Mesendoderm (in vitro differentiated cells): ENCODE data around the gene CMC1.
A peak's percentile ranks its signal among the peaks of the same experiment; 100 is the strongest.

Experiments used
- DNase-seq: peaks from one replicate; pipeline ENCODE4 v3.0.0; 2013
- H2AK5ac ChIP-seq: 2 replicates; pipeline ENCODE4 v1.6.1; 2013; ENCODE audit warnings: low read length, inconsistent platforms
- H2BK120ac ChIP-seq: 2 replicates; pipeline ENCODE4 v1.6.1; 2013; ENCODE audit warnings: low read depth, mild to moderate bottlenecking, low read length, moderate library complexity, mixed read lengths
- H2BK15ac ChIP-seq: replicated peaks from 2 replicates; pipeline ENCODE4 v1.6.1; 2013; ENCODE audit warnings: low read depth, mild to moderate bottlenecking, moderate library complexity
- H2BK5ac ChIP-seq: 2 replicates; pipeline ENCODE4 v1.6.1; 2013; ENCODE audit warnings: low read length, inconsistent platforms
- H3K18ac ChIP-seq: 2 replicates; pipeline ENCODE4 v1.6.1; 2013; ENCODE audit warnings: mild to moderate bottlenecking, low read length, mixed read lengths
- H3K23ac ChIP-seq: one replicate; pipeline ENCODE4 v1.6.1; 2013; ENCODE audit warnings: low read length
- H3K27ac ChIP-seq: 2 replicates; pipeline ENCODE4 v1.5.1; 2013; ENCODE audit warnings: low read depth, mild to moderate bottlenecking, inconsistent platforms, low read length, moderate library complexity
- H3K27me3 ChIP-seq: 2 replicates; pipeline ENCODE4 v1.6.1; 2013; ENCODE audit warnings: low read length, control low read depth, mild to moderate bottlenecking, inconsistent platforms; ENCODE audit not compliant: insufficient read depth, poor library complexity
- H3K36me3 ChIP-seq: 2 replicates; pipeline ENCODE4 v1.6.1; 2013; ENCODE audit warnings: low read length, inconsistent platforms; ENCODE audit not compliant: control insufficient read depth, insufficient read depth
- H3K4ac ChIP-seq: one replicate; pipeline ENCODE4 v1.6.1; 2013; ENCODE audit warnings: low read depth, mild to moderate bottlenecking, low read length, moderate library complexity
- H3K4me1 ChIP-seq: 2 replicates; pipeline ENCODE4 v1.6.1; 2013; ENCODE audit warnings: low read depth, low read length, inconsistent platforms; ENCODE audit not compliant: control insufficient read depth
- H3K4me2 ChIP-seq: 2 replicates; pipeline ENCODE4 v1.6.1; 2013; ENCODE audit warnings: low read length
- H3K4me3 ChIP-seq: 2 replicates; pipeline ENCODE4 v1.5.1; 2013; ENCODE audit warnings: mild to moderate bottlenecking, low read length
- H3K56ac ChIP-seq: one replicate; pipeline ENCODE4 v1.6.1; 2013; ENCODE audit warnings: low read length
- H3K79me1 ChIP-seq: 2 replicates; pipeline ENCODE4 v1.6.1; 2013; ENCODE audit warnings: low read length, inconsistent platforms
- H3K79me2 ChIP-seq: 2 replicates; pipeline ENCODE4 v1.6.1; 2013; ENCODE audit warnings: mild to moderate bottlenecking, low read length; ENCODE audit not compliant: control insufficient read depth, insufficient read depth
- H3K9ac ChIP-seq: 2 replicates; pipeline ENCODE4 v1.6.1; 2013; ENCODE audit warnings: low read length, inconsistent platforms
- H4K5ac ChIP-seq: one replicate; pipeline ENCODE4 v1.6.1; 2013; ENCODE audit warnings: low read length
- H4K8ac ChIP-seq: one replicate; pipeline ENCODE4 v1.6.1; 2013; ENCODE audit warnings: low read depth, mild to moderate bottlenecking, control low read depth, low read length, moderate library complexity
- WGBS: extraction: QIAGEN DNeasy Blood & Tissue Kit; methylation state at CpG from one replicate; pipeline ENCODE4 v1.1.7; 2013; ENCODE audit warnings: low lambda C conversion rate, missing lambda C conversion rate; ENCODE audit not compliant: insufficient coverage; ENCODE audit errors: extremely low coverage; 5-methylcytosine and 5-hydroxymethylcytosine counted together

Gene CMC1

GRCh38 chr3:28280781-28281180 is 39.4 kb downstream of the CMC1 start:
- no peak overlapping the region for H3K4me3 ChIP-seq
- no peak overlapping the region for H3K23ac ChIP-seq
- no peak overlapping the region for H3K56ac ChIP-seq
- no peak for DNase-seq
- no peaks in the 10 kb centered on the region for H3K79me1 ChIP-seq
- no peak overlapping the region for H2BK15ac ChIP-seq
- no CpG with 5 or more reads among the region's 3 CpGs for WGBS
- H3K27ac ChIP-seq = no peak overlapping the region
- H4K8ac ChIP-seq = no peak overlapping the region
- H3K4me1 ChIP-seq = no peaks in the 10 kb centered on the region
- no peak overlapping the region for H2BK120ac ChIP-seq
- H2AK5ac ChIP-seq = no peak overlapping the region
- H3K27me3 ChIP-seq = no peaks in the 10 kb centered on the region
- H4K5ac ChIP-seq = no peak overlapping the region
- no peak overlapping the region for H3K9ac ChIP-seq
- no peak overlapping the region for H3K4me2 ChIP-seq
- H3K18ac ChIP-seq = no peak overlapping the region
- H3K79me2 ChIP-seq = no peaks in the 10 kb centered on the region
- no peak overlapping the region for H3K4ac ChIP-seq
- no peaks in the 10 kb centered on the region for H3K36me3 ChIP-seq
- no peak overlapping the region for H2BK5ac ChIP-seq

GRCh38 chr3:28286595-28286994 is 45.2 kb downstream of the CMC1 start:
- no peaks in the 10 kb centered on the region for H3K36me3 ChIP-seq
- no peaks in the 10 kb centered on the region for H3K27me3 ChIP-seq
- H4K8ac ChIP-seq = no peak overlapping the region
- no peak overlapping the region for H3K4me2 ChIP-seq
- peaks cover 3% of the 10 kb centered on the region for H3K4me1 ChIP-seq
- H2AK5ac ChIP-seq = no peak overlapping the region
- H3K9ac ChIP-seq = no peak overlapping the region
- H3K4me3 ChIP-seq = no peak overlapping the region
- no peak overlapping the region for H4K5ac ChIP-seq
- no peak overlapping the region for H2BK5ac ChIP-seq
- H3K79me2 ChIP-seq = no peaks in the 10 kb centered on the region
- peak; percentile 45 for DNase-seq
- no peaks in the 10 kb centered on the region for H3K79me1 ChIP-seq
- no peak overlapping the region for H3K4ac ChIP-seq
- H3K27ac ChIP-seq = no peak overlapping the region
- H3K23ac ChIP-seq = no peak overlapping the region
- no peak overlapping the region for H3K18ac ChIP-seq
- no peak overlapping the region for H2BK15ac ChIP-seq
- no peak overlapping the region for H2BK120ac ChIP-seq
- H3K56ac ChIP-seq = no peak overlapping the region

- Histone ChIP-seq H3K56ac (peak overlapping the region; percentile 37), H3K4me2 (no peak overlapping the region), H2AK5ac (no peak overlapping the region), H2BK15ac (no peak overlapping the region), H3K27me3 (no peaks in the 10 kb centered on the region), H4K8ac (no peak overlapping the region), H3K36me3 (no peaks in the 10 kb centered on the region), H3K18ac (no peak overlapping the region), H3K9ac (peak overlapping the region; percentile 17), H4K5ac (no peak overlapping the region), H3K4me3 (no peak overlapping the region), H3K79me1 (no peaks in the 10 kb centered on the region), H3K79me2 (no peaks in the 10 kb centered on the region), H2BK120ac (no peak overlapping the region), H3K27ac (no peak overlapping the region), H3K4ac (no peak overlapping the region), H2BK5ac (no peak overlapping the region), H3K4me1 (peaks cover 4% of the 10 kb centered on the region), H3K23ac (no peak overlapping the region)
- no CpG with 5 or more reads among the region's 2 CpGs for WGBS
- DNase-seq = no peak
Observed at GRCh38 chr3:28287046-28287445, 45.6 kb downstream of the CMC1 start.

- Histone ChIP-seq H4K5ac (no peak overlapping the region), H3K9ac (no peak overlapping the region), H3K27ac (no peak overlapping the region), H3K36me3 (no peaks in the 10 kb centered on the region), H3K18ac (no peak overlapping the region), H3K79me2 (no peaks in the 10 kb centered on the region), H3K4me1 (peaks cover 4% of the 10 kb centered on the region), H4K8ac (no peak overlapping the region), H3K79me1 (no peaks in the 10 kb centered on the region), H3K56ac (no peak overlapping the region), H2BK5ac (no peak overlapping the region), H2AK5ac (no peak overlapping the region), H3K4ac (no peak overlapping the region), H3K23ac (no peak overlapping the region), H3K4me3 (no peak overlapping the region), H2BK120ac (no peak overlapping the region), H3K27me3 (no peaks in the 10 kb centered on the region), H3K4me2 (no peak overlapping the region), H2BK15ac (no peak overlapping the region)
- DNase-seq = no peak
- WGBS = no CpG with 5 or more reads among the region's 1 CpG
Observed at GRCh38 chr3:28290863-28291300, 49.5 kb downstream of the CMC1 start.

GRCh38 chr3:28291577-28291976 is 50.2 kb downstream of the CMC1 start:
- H4K5ac ChIP-seq = no peak overlapping the region
- H3K4me2 ChIP-seq = no peak overlapping the region
- no peak for DNase-seq
- no peak overlapping the region for H2BK5ac ChIP-seq
- H3K27ac ChIP-seq = no peak overlapping the region
- H2AK5ac ChIP-seq = no peak overlapping the region
- peaks cover 4% of the 10 kb centered on the region for H3K4me1 ChIP-seq
- H3K23ac ChIP-seq = no peak overlapping the region
- no peaks in the 10 kb centered on the region for H3K36me3 ChIP-seq
- H2BK15ac ChIP-seq = no peak overlapping the region
- H3K79me2 ChIP-seq = no peaks in the 10 kb centered on the region
- no peak overlapping the region for H3K9ac ChIP-seq
- no peak overlapping the region for H2BK120ac ChIP-seq
- no peak overlapping the region for H3K56ac ChIP-seq
- H3K79me1 ChIP-seq = no peaks in the 10 kb centered on the region
- no peak overlapping the region for H3K18ac ChIP-seq
- no peak overlapping the region for H3K4ac ChIP-seq
- no peaks in the 10 kb centered on the region for H3K27me3 ChIP-seq
- no peak overlapping the region for H3K4me3 ChIP-seq
- no peak overlapping the region for H4K8ac ChIP-seq

- Histone ChIP-seq H3K79me1 (no peaks in the 10 kb centered on the region), H3K27ac (no peak overlapping the region), H3K56ac (no peak overlapping the region), H2AK5ac (no peak overlapping the region), H3K4me2 (no peak overlapping the region), H3K23ac (no peak overlapping the region), H3K79me2 (no peaks in the 10 kb centered on the region), H3K36me3 (no peaks in the 10 kb centered on the region), H3K9ac (no peak overlapping the region), H3K27me3 (no peaks in the 10 kb centered on the region), H4K5ac (no peak overlapping the region), H2BK15ac (no peak overlapping the region), H2BK120ac (no peak overlapping the region), H3K18ac (no peak overlapping the region), H2BK5ac (no peak overlapping the region), H3K4me3 (no peak overlapping the region), H4K8ac (no peak overlapping the region), H3K4me1 (peaks cover 2% of the 10 kb centered on the region), H3K4ac (no peak overlapping the region)
- DNase-seq = no peak
- no CpG with 5 or more reads among the region's 4 CpGs for WGBS
Observed at GRCh38 chr3:28292622-28293021, 51.2 kb downstream of the CMC1 start.
